GM10248 (cell line): ENCODE results near the gene GCHFR.

Experiments used
- CTCF ChIA-PET: fragments of 300-600 bp; sonication (Branson Sonifier 250); formaldehyde crosslinking; extraction: SDS; loops from one replicate; lab custom pipeline; 2021; ENCODE audit warnings: antibody characterized with exemption; lab: Yijun Ruan, JAX
- POLR2A ChIA-PET: fragments of 350-650 bp; sonication (Branson Sonifier 250); formaldehyde crosslinking; extraction: SDS; loops from one replicate; lab custom pipeline; 2020; ENCODE audit warnings: antibody characterized with exemption; lab: Yijun Ruan, JAX
- DNase-seq: peaks from one replicate; pipeline ENCODE4 v3.0.0; 2012; ENCODE audit errors: extremely low spot score
- CTCF ChIP-seq: IDR thresholded peaks from 2 replicates; pipeline ENCODE4 v1.5.1; 2012; ENCODE audit warnings: mild to moderate bottlenecking, low read depth; ENCODE audit errors: extremely low read depth, missing control alignments, control extremely low read depth

The GCHFR gene

GRCh38 chr15:40743485-40743901 lies 20.4 kb upstream of the GCHFR start:
- ChIA-PET POLR2A (no interaction called here), CTCF (interaction anchor here (1.0 to 4.9 kb wide), 5 partner anchors 10 to 43 kb away, joined by 3 to 32 read pairs (median 5); no protein-coding TSS in a partner anchor)

GRCh38 chr15:40743921-40744814 lies 19.7 kb upstream of the GCHFR start:
- POLR2A ChIA-PET = no interaction called here
- DNase-seq = no peak
- CTCF ChIA-PET = interaction anchor here (1.0 to 4.9 kb wide), 8 partner anchors 9 to 114 kb away, joined by 3 to 32 read pairs (median 4); partner anchors contain the start of gene GCHFR
- TF ChIP-seq CTCF = no peak

More at GRCh38 chr15:40743485-40743901, 20.4 kb upstream of the GCHFR start:
- TF ChIP-seq CTCF = no peak
- DNase-seq = no peak

GRCh38 chr15:40744815-40745152 lies 19.1 kb upstream of the GCHFR start:
- ChIA-PET CTCF (interaction anchor here (1.0 to 4.9 kb wide), 6 partner anchors 8 to 114 kb away, joined by 3 to 32 read pairs (median 4); partner anchors contain the start of gene GCHFR), POLR2A (no interaction called here)
- no peak for DNase-seq
- TF ChIP-seq CTCF = no peak

- ChIA-PET POLR2A (interaction anchor here (0.7 kb wide), 1 partner anchor 111 kb away, joined by 4 read pairs; no protein-coding TSS in a partner anchor), CTCF (interaction anchor here (0.7 to 4.9 kb wide), 9 partner anchors 14 to 180 kb away, joined by 3 to 32 read pairs (median 4); partner anchors contain the start of genes C15orf62 and GCHFR)
- DNase-seq = no peak
- TF ChIP-seq CTCF = no peak
These were observed 16.9 kb upstream of the GCHFR start for GRCh38 chr15:40746916-40747418.

- ChIA-PET POLR2A (no interaction called here), CTCF (interaction anchor here (0.7 to 4.9 kb wide), 7 partner anchors 15 to 40 kb away, joined by 3 to 32 read pairs (median 4); partner anchors contain the start of gene GCHFR)
- TF ChIP-seq CTCF = no peak
- no peak for DNase-seq
These were observed 15.9 kb upstream of the GCHFR start for GRCh38 chr15:40747685-40748631.
